Muscle layer of colon (tissue), 2 donors: ENCODE data around the gene LTBP3.
"Not testable (repeated sequence)": the region's sequence is repeated elsewhere in the genome, so short reads cannot be mapped to it uniquely, and the experiment has no call there.

Experiments used
- H3K27ac ChIP-seq: one replicate; pipeline ENCODE4 v1.7.0; 2013; ENCODE audit warnings: low read depth, mild to moderate bottlenecking, low read length, moderate library complexity
- H3K27me3 ChIP-seq, 2 donors: one replicate each; pipeline ENCODE4 v1.7.0; 2013; ENCODE audit warnings: low read length in 2 of 2, mild to moderate bottlenecking in 2 of 2; ENCODE audit not compliant: insufficient read depth in 2 of 2, control insufficient read depth in 1 of 2
- H3K36me3 ChIP-seq: one replicate; pipeline ENCODE4 v1.7.0; 2013; ENCODE audit warnings: mild to moderate bottlenecking, low read length; ENCODE audit not compliant: insufficient read depth
- H3K4me1 ChIP-seq: one replicate; pipeline ENCODE4 v1.7.0; 2013; ENCODE audit warnings: mild to moderate bottlenecking, low read length; ENCODE audit not compliant: insufficient read depth
- H3K4me3 ChIP-seq, 2 donors: one replicate each; pipeline ENCODE4 v1.7.0; 2013; ENCODE audit warnings: low read length in 2 of 2, low read depth in 1 of 2, mild to moderate bottlenecking in 1 of 2, moderate library complexity in 1 of 2
- H3K9ac ChIP-seq: one replicate; pipeline ENCODE4 v1.7.0; 2013; ENCODE audit warnings: low read length
- H3K9me3 ChIP-seq: one replicate; pipeline ENCODE4 v1.7.0; 2013; ENCODE audit warnings: mild to moderate bottlenecking, low read length
- donor health status: abdominal sarcoma.
- donor health status: Adenocarcinoma of cecum.

Gene LTBP3

GRCh38 chr11:65564879-65565559 is 6.9 kb upstream of the LTBP3 start:
- H3K36me3 ChIP-seq, H3K27me3 ChIP-seq, H3K27ac ChIP-seq, H3K9ac ChIP-seq, H3K4me3 ChIP-seq, H3K9me3 ChIP-seq: not testable (repeated sequence)
- peaks cover 38% of the 10 kb centered on the region for H3K4me1 ChIP-seq

GRCh38 chr11:65563601-65564000 is 5.4 kb upstream of the LTBP3 start:
- Histone ChIP-seq H3K9me3 (no peaks in the 10 kb centered on the region), H3K9ac (no peak overlapping the region), H3K4me3 (no peak overlapping the region), H3K4me1 (peaks cover 43% of the 10 kb centered on the region), H3K27me3 (no peaks in the 10 kb centered on the region), H3K36me3 (peaks cover 5% of the 10 kb centered on the region), H3K27ac (no peak overlapping the region)

- no peak overlapping the region for H3K4me3 ChIP-seq
- no peaks in the 10 kb centered on the region for H3K27me3 ChIP-seq
- H3K27ac ChIP-seq: no peak overlapping the region
- H3K9me3 ChIP-seq: no peaks in the 10 kb centered on the region
- peaks cover 35% of the 10 kb centered on the region for H3K4me1 ChIP-seq
- peaks cover under 1% of the 10 kb centered on the region for H3K36me3 ChIP-seq
- no peak overlapping the region for H3K9ac ChIP-seq
Measured at GRCh38 chr11:65562788-65563187, 4.6 kb upstream of the LTBP3 start.

GRCh38 chr11:65562020-65562419 is 3.9 kb upstream of the LTBP3 start:
- H3K27me3 ChIP-seq: no peaks in the 10 kb centered on the region
- peaks cover 36% of the 10 kb centered on the region for H3K4me1 ChIP-seq

GRCh38 chr11:65560555-65561418 is 2.6 kb upstream of the LTBP3 start:
- Histone ChIP-seq H3K27me3 (no peaks in the 10 kb centered on the region), H3K4me1 (peaks cover 44% of the 10 kb centered on the region), H3K9me3 (no peaks in the 10 kb centered on the region), H3K27ac (peak overlapping the region; percentile 85), H3K36me3 (no peaks in the 10 kb centered on the region), H3K9ac (peak overlapping the region; percentile 13), H3K4me3 (no peak overlapping the region)

More at GRCh38 chr11:65562020-65562419, 3.9 kb upstream of the LTBP3 start:
- H3K4me3 ChIP-seq: no peak overlapping the region
- H3K36me3 ChIP-seq: no peaks in the 10 kb centered on the region
- H3K27ac ChIP-seq: no peak overlapping the region
- H3K9me3 ChIP-seq: no peaks in the 10 kb centered on the region
- H3K9ac ChIP-seq: no peak overlapping the region

GRCh38 chr11:65559951-65560537 is 1.9 kb upstream of the LTBP3 start:
- H3K9ac ChIP-seq: peak overlapping the region; percentile 13
- H3K36me3 ChIP-seq: no peaks in the 10 kb centered on the region
- H3K4me1 ChIP-seq: peaks cover 51% of the 10 kb centered on the region
- H3K27me3 ChIP-seq: no peaks in the 10 kb centered on the region
- H3K27ac ChIP-seq: peak overlapping the region; percentile 85
- no peak overlapping the region for H3K4me3 ChIP-seq
- H3K9me3 ChIP-seq: no peaks in the 10 kb centered on the region

GRCh38 chr11:65559535-65559934 is 1.4 kb upstream of the LTBP3 start:
- Histone ChIP-seq H3K4me1 (peaks cover 56% of the 10 kb centered on the region), H3K27ac (peak overlapping the region; percentile 85), H3K4me3 (no peak overlapping the region), H3K9me3 (no peaks in the 10 kb centered on the region), H3K27me3 (no peaks in the 10 kb centered on the region), H3K9ac (peak overlapping the region; percentile 51), H3K36me3 (no peaks in the 10 kb centered on the region)

GRCh38 chr11:65558930-65559509 is 861 bp upstream of the LTBP3 start:
- no peaks in the 10 kb centered on the region for H3K36me3 ChIP-seq
- peak overlapping the region; percentile 17 to 70 for H3K4me3 ChIP-seq
- H3K27ac ChIP-seq: peak overlapping the region; percentile 85
- no peaks in the 10 kb centered on the region for H3K27me3 ChIP-seq
- H3K9me3 ChIP-seq: no peaks in the 10 kb centered on the region
- peak overlapping the region; percentile 58 for H3K9ac ChIP-seq
- H3K4me1 ChIP-seq: peaks cover 59% of the 10 kb centered on the region

- no peaks in the 10 kb centered on the region for H3K9me3 ChIP-seq
- H3K4me1 ChIP-seq: peaks cover 59% of the 10 kb centered on the region
- H3K36me3 ChIP-seq: peaks cover 7% of the 10 kb centered on the region
- no peaks in the 10 kb centered on the region for H3K27me3 ChIP-seq
- peak overlapping the region; percentile 85 for H3K27ac ChIP-seq
- H3K9ac ChIP-seq: peak overlapping the region; percentile 83
- peak overlapping the region; percentile 70 to 75 for H3K4me3 ChIP-seq
Measured at GRCh38 chr11:65557280-65558001, 718 bp downstream of the LTBP3 start.

- no peaks in the 10 kb centered on the region for H3K27me3 ChIP-seq
- no peaks in the 10 kb centered on the region for H3K9me3 ChIP-seq
- peak overlapping the region; percentile 85 for H3K27ac ChIP-seq
- H3K4me1 ChIP-seq: peaks cover 62% of the 10 kb centered on the region
- peak overlapping the region; percentile 24 to 75 for H3K4me3 ChIP-seq
- peaks cover 13% of the 10 kb centered on the region for H3K36me3 ChIP-seq
- H3K9ac ChIP-seq: peak overlapping the region; percentile 83
Measured at GRCh38 chr11:65556470-65557279, 1.5 kb downstream of the LTBP3 start.
